ENCODE results near the gene TICAM1. TPM values are rescaled to one million over a fixed set of nuclear protein-coding genes. Genes with fewer than 3 reads are reported as not detected.

Gene TICAM1
- total and polyA plus RNA-seq, 2 donors from 2014 or later, result 9.9 to 23.0 TPM

GRCh38 chr19:4776436-4777211 lies 54.9 kb downstream of the TICAM1 start:
- no peaks in the 10 kb centered on the region for H3K27me3 ChIP-seq (ENCODE audit: control insufficient read depth, insufficient read depth, low read length)
- H3K9ac ChIP-seq (ENCODE audit: low read length in 3 of 3), result no peak overlapping the region
- H3K4me3 ChIP-seq (ENCODE audit: low read length in 3 of 3), result no peak overlapping the region
- H3K27ac ChIP-seq (ENCODE audit: low read depth in 2 of 2, low read length in 2 of 2), result no peak overlapping the region
- no peaks in the 10 kb centered on the region for H3K36me3 ChIP-seq (ENCODE audit: control insufficient read depth in 2 of 3, insufficient read depth in 3 of 3, low read length in 3 of 3)
- H3K4me1 ChIP-seq (ENCODE audit: control insufficient read depth in 2 of 3, insufficient read depth in 2 of 3, low read depth in 1 of 3, low read length in 3 of 3), result no peaks in the 10 kb centered on the region
- TF ChIP-seq CTCF (IDR thresholded peaks at IDR 0.05; ENCODE audit: borderline replicate concordance, extremely low read depth, insufficient read depth), result no peak
- no peak for DNase-seq
- no peak for FAIRE-seq
- H3K9me3 ChIP-seq (ENCODE audit: control insufficient read depth in 2 of 3, insufficient read depth in 1 of 3, low read length in 3 of 3), result peaks cover 0 to 3% (median 0%) of the 10 kb centered on the region in 3 donors
- intact Hi-C loops (cut with DNase I), result no loop called here

GRCh38 chr19:4775627-4776152 lies 55.8 kb downstream of the TICAM1 start:
- intact Hi-C loops (cut with DNase I), result no loop called here
- FAIRE-seq, result no peak

GRCh38 chr19:4774136-4774535 lies 57.4 kb downstream of the TICAM1 start:
- intact Hi-C loops (cut with DNase I), result no loop called here
- Histone ChIP-seq H3K4me1 (ENCODE audit: control insufficient read depth in 2 of 3, insufficient read depth in 2 of 3, low read depth in 1 of 3, low read length in 3 of 3) (no peaks in the 10 kb centered on the region), H3K9ac (ENCODE audit: low read length in 3 of 3) (no peak overlapping the region), H3K27me3 (ENCODE audit: control insufficient read depth, insufficient read depth, low read length) (no peaks in the 10 kb centered on the region), H3K27ac (ENCODE audit: low read depth in 2 of 2, low read length in 2 of 2) (no peak overlapping the region), H3K9me3 (ENCODE audit: control insufficient read depth in 2 of 3, insufficient read depth in 1 of 3, low read length in 3 of 3) (peaks cover 0 to 3% (median 0%) of the 10 kb centered on the region in 3 donors), H3K36me3 (ENCODE audit: control insufficient read depth in 2 of 3, insufficient read depth in 3 of 3, low read length in 3 of 3) (no peaks in the 10 kb centered on the region), H3K4me3 (ENCODE audit: low read length in 3 of 3) (no peak overlapping the region)
- no peak for DNase-seq
- FAIRE-seq, result no peak
- TF ChIP-seq CTCF (IDR thresholded peaks at IDR 0.05; ENCODE audit: borderline replicate concordance, extremely low read depth, insufficient read depth), result no peak

More at GRCh38 chr19:4775627-4776152, 55.8 kb downstream of the TICAM1 start:
- H3K36me3 ChIP-seq (ENCODE audit: control insufficient read depth in 2 of 3, insufficient read depth in 3 of 3, low read length in 3 of 3), result no peaks in the 10 kb centered on the region
- DNase-seq, result no peak
- no peaks in the 10 kb centered on the region for H3K4me1 ChIP-seq (ENCODE audit: control insufficient read depth in 2 of 3, insufficient read depth in 2 of 3, low read depth in 1 of 3, low read length in 3 of 3)
- no peak overlapping the region for H3K27ac ChIP-seq (ENCODE audit: low read depth in 2 of 2, low read length in 2 of 2)
- no peak overlapping the region for H3K4me3 ChIP-seq (ENCODE audit: low read length in 3 of 3)
- H3K27me3 ChIP-seq (ENCODE audit: control insufficient read depth, insufficient read depth, low read length), result no peaks in the 10 kb centered on the region
- peaks cover 0 to 3% (median 0%) of the 10 kb centered on the region in 3 donors for H3K9me3 ChIP-seq (ENCODE audit: control insufficient read depth in 2 of 3, insufficient read depth in 1 of 3, low read length in 3 of 3)
- TF ChIP-seq CTCF (IDR thresholded peaks at IDR 0.05; ENCODE audit: borderline replicate concordance, extremely low read depth, insufficient read depth), result no peak
- H3K9ac ChIP-seq (ENCODE audit: low read length in 3 of 3), result no peak overlapping the region
